GM18870 (cell line): Measurements from ENCODE around the gene EMC8.
"Not testable (repeated sequence)": the region's sequence is repeated elsewhere in the genome, so short reads cannot be mapped to it uniquely, and the experiment has no call there.

Experiments used
- ATAC-seq: cut with Tn5 transposase; IDR thresholded peaks from one replicate; pipeline ENCODE4 v1.9.1; 2021; ENCODE audit warnings: moderate library complexity; ENCODE audit not compliant: unreplicated experiment

EMC8 gene

GRCh38 chr16:85835227-85835751, 35.9 kb upstream of the EMC8 start:
- ATAC-seq, result no peak

GRCh38 chr16:85834741-85835140, 35.4 kb upstream of the EMC8 start:
- no peak for ATAC-seq

DNA sequence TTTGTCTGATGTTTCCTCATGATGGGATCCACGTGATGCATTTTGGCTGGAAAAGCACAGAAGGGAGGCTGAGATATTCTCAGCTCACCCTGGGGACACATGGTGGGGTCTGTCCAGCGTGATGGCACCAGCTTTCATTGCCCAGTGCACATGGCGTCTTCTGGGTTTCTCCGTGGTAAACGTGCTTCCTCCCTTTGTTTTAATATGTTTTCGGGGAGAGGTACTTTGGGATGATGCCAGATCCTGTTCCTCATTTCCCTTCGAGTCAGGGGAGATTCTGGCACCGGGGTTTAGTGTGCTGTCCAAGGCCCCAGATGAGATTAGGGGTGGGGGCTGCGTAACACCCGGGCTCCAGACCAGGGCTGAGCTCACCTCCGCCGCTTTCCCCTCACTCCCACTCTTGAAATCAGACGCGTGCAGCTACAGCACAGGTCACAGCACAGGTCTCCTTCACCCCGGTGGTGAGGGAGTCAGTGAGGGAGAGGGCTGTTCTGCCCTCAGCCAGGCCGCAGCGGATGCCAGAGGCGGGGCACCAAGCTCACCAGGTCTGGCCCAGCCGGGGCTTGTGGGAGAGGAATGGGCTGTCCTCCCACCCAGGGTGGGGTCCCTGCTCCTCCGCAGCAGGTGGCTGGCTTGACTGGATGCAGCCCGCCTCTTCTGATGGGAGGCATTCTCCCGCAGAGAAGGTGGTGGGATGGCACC, 34.0 kb upstream of the EMC8 start:
- ATAC-seq, result no peak

DNA sequence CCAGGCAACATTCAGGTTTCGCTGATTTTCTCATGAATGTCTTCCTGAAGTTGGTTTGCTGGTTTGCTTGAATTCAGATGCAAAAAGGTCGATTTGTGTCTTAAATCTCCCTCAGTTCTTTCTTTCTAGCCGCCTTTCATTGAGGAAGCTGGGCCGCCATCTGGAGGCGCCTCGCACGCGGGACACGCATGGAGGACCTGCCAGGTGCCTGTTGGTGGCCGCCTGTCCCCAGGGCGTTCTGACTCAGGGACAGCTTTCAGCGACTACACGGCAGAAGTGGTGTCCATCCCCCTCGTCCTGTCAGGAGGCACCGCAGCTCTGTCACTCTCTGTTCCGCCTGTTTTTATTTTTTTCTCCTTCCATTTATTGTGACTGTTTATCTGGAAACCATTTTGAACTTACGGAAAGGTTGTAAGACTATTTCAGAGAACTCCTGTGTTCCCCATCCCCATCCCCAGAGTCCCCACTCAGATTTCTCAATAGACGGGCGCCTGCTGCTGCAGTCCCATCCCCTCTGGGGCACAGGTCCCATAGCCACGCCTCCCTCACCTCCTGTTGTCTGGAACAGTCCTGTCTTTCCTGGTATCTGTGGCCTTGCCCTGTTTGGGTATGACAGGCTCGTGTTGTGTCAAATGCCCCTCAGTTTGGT, 33.4 kb upstream of the EMC8 start:
- ATAC-seq, result no peak

DNA sequence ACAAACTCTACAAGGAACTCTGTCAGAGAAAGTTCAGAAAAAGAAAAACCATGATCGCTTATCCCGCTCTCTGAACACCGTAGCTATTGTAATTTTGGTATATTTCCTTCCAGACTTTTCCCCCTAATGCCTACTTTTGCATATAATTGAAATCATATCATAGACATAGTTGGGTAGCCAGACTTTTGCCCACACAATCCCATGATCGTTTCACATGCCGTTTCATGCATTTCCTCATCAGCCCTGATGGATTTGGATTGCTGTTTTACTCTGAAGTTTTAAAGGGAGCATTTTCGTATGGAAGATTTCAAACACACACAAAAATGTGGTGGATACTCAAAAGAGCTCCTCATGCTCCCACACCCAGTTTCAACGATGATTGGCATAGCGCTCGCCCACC, 31.5 kb upstream of the EMC8 start:
- no peak for ATAC-seq

GRCh38 chr16:85829751-85830445, 30.6 kb upstream of the EMC8 start:
- no peak for ATAC-seq

GRCh38 chr16:85829171-85829719, 29.9 kb upstream of the EMC8 start:
- ATAC-seq, result no peak

DNA sequence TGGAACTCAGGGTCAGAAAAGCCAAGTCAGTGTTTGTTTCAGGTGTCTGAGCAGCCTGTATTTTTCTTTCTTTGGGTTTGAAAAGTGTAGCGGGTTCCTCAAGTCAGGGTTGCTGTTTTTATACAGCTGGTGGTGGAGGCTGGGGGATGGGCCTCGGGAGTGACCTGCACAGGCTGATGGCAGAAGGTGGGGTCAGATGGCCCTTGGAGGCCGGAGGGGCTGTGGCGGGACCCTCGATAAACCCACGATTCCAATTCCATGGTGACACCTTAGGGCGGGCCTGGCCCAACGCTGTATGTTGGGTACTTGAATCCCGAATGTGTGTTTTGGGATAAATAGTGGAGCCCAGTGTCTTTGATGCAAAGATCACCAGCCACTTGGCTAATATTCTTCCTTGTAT, 28.8 kb upstream of the EMC8 start:
- no peak for ATAC-seq

DNA sequence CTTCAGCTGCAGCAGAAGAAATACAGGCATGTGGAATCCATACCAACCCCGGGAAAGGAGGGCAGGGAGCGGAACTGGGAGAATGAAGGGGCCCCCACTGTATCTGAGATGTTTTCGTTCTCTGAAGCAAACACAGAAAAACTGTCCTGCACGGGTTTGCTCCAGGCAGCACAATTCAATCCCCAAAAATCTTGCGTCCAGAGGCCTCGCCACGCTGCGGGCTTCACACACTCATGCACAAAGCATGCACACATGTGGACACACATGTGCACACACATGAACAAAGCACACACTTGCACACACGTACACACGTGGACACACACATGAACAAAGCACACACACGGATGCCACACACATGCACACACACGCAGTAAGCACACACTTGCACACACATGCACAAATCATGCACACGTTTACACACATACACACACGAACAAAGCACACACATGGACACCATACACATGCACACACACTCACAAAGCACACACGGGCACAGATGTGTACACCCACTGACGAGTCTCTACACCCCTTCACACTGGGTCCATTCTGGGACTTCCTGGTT, 27.4 kb upstream of the EMC8 start:
- no peak for ATAC-seq

GRCh38 chr16:85825326-85825725, 26.0 kb upstream of the EMC8 start:
- no peak for ATAC-seq

DNA sequence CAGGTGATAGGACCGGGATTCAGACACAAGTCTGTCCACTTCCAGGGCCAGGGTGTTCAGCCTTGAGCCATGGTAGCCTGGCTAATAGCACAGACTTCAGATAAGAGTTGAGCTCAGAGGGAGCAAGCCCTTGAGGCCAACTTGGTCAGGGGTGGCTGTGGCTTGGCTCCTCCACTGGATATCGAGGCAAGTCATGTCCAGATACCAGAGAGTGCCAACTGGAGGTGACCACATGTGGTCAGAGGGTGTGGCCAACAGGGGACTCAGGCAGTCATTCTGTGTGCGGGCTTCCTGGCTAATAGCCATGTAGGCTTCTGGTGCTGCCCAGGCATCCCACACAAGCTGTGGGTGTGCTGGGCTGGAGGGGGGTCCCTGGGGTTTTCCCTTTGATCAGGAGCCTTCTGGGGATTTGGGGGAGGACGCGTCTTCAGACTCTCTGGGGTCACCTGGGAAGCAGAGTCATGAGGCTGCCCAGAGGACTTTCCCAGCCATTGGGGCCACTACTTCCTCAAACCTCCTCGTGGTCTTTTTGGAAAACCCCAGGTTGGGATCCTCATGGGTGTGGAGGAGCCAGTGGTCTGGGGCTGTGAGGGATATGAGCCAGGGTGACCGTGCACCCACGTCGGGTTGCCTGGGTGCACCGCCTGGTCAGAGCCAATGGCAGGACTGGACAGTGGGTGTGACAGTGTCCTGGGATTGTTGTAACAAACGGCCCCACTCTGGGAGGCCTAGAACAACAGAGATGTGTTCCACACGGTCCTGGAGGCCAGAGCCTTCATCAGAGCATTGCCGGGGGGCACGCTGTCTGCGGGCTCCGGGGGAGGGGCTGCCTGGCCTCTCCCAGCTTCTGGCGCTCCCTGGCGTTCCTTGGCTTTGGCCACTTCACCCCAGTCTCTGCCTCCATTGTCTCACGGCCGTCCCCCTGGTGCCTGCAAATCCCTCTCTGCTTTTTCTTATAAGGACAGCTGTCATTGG, 25.1 kb upstream of the EMC8 start:
- no peak for ATAC-seq

- no peak for ATAC-seq
Observed at GRCh38 chr16:85823328-85823920, 24.1 kb upstream of the EMC8 start.

- no peak for ATAC-seq
Observed at GRCh38 chr16:85822145-85822544, 22.8 kb upstream of the EMC8 start.

DNA sequence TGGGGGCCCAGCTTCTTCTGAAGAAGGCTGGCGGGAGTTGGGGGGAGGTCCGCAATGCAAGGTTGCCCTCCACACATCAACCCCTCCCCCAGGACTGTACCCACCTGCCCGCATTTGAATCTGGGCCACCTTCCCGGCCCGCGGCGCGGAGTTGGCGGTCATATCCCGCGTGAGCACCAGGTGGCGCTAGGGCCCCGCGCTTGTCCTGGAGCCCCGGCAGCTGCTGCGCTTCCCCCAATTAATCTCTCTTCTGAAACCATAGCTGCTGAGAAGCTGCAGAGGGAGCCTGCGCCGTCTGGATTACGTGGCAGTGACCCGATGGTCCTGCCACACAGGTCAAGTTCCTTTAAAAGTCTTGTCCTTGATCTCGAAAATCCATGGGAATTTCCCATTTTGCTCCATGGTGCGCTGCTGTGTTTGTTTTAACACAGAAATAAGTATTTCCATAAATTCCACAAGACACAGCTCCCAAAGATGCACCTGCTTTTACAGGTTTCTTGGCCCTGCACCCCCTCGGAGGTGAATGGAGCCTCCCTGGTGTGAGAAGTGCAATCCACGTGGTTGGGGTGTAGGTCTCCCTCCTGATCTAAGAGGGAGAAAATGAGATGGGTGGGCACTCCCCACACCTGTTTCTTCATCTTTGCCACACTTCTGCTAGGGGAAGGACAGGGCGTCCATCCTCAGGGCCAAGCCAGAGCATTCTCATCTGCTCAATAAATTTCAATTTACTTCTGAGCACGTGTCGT, 22.2 kb upstream of the EMC8 start:
- no peak for ATAC-seq

GRCh38 chr16:85820604-85821372, 21.4 kb upstream of the EMC8 start:
- ATAC-seq, result no peak

- ATAC-seq, result no peak
Observed at GRCh38 chr16:85819771-85820170, 20.4 kb upstream of the EMC8 start.

GRCh38 chr16:85819245-85819644, 19.9 kb upstream of the EMC8 start:
- no peak for ATAC-seq

GRCh38 chr16:85817195-85817594, 17.9 kb upstream of the EMC8 start:
- not testable (repeated sequence) for ATAC-seq
